ENCODE data around the gene ZNF428.
A peak's percentile ranks its signal among the peaks of the same experiment; 100 is the strongest.
"Not testable (repeated sequence)": the region's sequence is repeated elsewhere in the genome, so short reads cannot be mapped to it uniquely, and the experiment has no call there.

Gene ZNF428, protein sequence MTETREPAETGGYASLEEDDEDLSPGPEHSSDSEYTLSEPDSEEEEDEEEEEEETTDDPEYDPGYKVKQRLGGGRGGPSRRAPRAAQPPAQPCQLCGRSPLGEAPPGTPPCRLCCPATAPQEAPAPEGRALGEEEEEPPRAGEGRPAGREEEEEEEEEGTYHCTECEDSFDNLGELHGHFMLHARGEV

DNA sequence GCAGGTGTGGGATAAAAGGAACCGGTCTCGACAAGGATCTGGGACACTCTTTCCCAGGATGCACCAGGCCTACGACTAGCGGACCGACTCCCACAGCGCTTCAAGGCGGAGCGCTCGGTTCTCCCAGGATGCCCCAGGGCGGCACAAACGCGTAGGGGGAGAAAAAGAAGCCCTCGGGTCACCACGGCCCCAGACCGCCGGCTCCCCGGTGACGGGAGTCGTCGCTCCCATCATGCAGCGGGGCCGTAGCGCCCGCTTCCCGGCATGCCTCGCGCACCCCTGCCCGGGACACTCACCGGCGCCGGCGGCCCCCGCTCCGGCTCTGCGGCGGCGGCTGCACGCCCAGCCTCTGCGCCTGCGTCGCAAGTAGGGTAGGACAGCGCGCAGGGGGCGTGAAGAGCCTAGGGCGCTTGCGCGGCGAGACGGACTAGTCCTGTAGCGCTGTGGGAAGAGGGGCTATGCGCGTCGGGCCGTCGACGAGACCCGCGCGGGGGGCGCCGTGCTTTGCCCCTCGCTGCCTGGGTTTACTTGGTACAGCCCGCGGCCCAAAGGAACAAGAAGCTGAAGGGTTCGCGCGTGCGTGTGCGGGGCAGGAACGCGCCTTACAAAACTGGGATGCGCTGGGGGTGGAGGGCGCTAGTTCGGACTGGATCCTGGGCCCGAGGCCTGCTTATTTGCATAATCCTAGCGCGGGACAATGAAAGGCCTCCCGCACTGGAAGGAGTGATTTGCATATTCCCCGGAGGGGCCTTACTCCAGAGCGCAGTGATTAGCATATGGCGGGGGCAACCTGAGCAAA, at the start of gene ZNF428:
TSS of gene ZNF428 (minus strand) at position 368 of the 799 bp plus-strand sequence. CDS start 5,325 bp downstream, outside the sequence.
- peak; percentile 74 to 75 for DNase-seq (ENCODE audit: low read depth in 2 of 2)

DNA sequence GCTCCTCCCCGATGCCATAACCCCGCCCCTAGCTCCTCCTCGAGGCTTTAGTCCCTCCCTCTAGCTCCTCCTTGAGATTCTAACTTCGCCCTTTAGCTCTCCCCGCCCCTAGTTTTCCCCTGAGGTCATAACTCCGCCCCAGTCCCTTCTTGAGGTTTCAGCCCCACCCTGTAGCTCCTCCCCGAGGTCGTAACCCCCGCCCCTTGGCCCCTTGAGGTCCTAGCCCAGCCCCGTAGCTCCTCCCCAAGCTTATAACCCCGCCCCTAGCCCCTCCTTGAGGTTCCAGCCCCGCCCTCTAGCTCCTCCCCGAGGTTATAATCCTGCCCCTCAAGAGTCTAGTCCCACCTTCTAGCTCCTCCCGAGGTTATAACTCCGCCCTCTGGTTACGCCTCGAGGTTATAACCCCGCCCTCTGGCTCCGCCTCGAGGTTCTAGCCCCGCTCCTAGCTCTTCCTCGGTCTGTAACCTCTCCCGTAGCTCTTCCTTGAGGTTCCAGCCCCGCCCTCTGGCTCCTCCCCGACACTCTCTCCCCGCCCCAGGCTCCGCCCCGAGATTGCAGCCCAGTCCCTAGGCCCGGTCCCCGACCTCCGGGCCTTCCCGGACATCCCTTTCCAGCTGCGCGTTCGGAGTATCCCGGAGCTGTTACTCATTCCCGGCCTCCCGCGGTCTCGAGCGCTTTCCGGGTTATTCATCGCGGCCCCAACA, 49.1 kb upstream of the ZNF428 start:
- peak; percentile 95 for DNase-seq (ENCODE audit: low read depth in 2 of 2)

DNA sequence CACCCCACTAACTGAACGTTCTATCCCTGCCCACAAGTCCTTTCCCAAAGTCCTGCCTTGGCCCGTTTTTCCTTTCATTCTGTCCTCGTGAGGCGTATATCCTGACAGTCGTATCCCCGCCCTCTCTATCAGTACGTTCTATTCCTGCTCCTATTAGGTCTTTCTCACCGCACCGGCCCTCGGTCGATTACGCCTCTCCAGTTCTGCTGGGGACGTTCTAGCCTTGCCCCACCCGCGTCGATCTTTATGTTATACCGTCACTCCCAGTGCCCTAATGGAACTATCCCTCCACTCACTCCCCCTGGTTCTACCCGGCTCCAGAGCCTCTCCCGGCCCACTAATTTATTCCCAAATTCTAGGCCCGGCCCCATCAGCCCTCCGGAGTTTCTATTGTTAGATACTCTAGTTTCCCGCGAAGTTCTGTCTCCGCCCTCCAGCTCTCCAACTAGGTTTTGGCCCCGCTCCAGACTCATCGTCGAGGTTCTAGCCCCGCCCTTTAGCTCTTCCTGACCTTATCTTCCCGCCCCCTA, 48.5 kb upstream of the ZNF428 start:
- no peak for DNase-seq (ENCODE audit: low read depth in 2 of 2)

DNA sequence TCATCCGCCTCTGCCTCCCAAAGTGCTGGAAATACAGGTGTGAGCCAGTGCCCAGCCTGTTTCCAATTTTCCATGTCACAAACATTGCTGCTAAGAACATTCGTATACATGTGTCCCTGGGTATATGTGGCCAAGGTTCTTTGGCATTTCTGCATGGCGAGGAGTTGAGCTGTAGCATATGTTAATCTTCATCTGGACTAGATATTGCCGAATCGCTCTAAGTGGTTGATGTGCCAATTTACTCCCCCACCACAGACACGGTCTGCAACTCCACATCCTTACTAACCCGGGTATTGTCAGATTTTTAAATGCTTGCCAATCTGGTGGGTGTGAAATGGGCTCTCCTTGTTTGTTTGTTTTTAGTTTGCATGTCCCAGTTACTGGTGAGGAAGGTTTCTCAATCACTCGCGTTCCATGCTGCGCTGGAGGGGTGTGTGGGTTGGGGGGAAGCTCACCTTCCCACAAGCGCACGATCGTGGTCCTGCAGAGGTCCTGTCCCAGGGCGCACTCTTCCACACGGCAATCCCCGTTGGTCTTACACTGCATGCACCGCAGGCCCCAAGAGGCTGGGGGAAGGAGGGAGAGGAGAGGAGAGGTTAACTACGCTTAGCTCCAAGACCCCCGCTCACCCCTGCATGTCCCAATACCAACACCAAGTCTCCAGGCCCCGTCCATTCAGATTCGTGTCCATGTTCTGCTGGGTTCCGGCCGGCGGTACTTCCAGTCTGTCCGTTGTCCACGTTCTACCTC, 47.9 kb upstream of the ZNF428 start:
- no peak for DNase-seq (ENCODE audit: low read depth in 2 of 2)

DNA sequence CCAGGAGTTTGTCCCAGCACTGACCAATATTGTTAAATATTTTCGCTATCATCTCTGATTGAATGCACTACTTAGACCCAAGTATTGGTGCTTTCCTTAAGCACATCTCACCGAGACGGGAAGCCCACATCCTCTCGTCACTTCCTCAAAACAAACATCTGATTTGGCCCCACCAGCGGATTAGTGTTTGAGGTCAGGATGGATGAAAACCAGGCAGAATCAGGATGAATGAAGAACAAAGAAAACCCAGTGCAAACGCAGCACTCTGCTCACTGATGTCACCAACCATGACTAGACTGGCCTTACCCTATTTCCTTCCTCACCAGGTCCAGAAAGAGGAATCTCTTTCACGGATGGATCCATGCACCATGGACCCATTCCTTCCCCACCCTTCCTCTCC, 44.6 kb upstream of the ZNF428 start:
- no peak for DNase-seq (ENCODE audit: low read depth in 2 of 2)

DNA sequence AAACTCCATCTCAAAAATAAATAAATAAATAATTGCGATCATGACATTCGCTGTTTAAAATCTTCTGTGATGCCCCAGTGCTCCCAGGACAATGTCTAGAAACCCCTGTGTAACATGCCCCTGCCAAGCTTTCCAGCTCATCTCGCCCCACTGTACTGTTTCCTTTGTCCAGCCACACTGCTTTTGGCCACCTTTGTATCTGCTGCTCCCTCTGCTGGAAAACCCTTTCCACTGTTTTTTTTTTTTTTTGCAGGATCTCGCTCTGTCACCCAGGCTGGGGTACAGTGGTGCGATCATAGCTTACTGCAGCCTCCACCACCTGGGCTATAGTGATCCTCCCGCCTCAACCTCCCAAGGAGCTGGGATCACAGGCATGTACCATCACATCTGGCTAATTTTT, 43.1 kb upstream of the ZNF428 start:
- no peak for DNase-seq (ENCODE audit: low read depth in 2 of 2)

DNA sequence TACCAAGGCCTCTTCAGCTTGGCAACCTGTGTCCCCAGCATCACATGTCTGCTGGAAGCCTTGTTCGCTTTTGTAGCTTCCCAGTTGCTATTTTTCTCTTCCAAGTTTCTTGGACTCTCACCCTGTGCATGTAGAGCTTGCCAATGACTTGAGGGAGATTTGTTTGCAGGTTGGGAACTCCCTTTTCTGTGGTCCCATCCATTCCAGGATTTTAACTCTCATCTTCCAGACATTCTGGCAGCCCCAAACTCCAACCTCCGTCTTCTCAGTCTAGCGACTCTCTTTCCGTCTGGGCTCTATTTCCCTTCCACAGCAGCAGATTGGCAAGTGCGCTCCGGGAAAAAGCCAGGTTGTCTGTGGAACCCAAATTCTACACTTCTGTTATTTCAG, 41.5 kb upstream of the ZNF428 start:
- no peak for DNase-seq (ENCODE audit: low read depth in 2 of 2)

DNA sequence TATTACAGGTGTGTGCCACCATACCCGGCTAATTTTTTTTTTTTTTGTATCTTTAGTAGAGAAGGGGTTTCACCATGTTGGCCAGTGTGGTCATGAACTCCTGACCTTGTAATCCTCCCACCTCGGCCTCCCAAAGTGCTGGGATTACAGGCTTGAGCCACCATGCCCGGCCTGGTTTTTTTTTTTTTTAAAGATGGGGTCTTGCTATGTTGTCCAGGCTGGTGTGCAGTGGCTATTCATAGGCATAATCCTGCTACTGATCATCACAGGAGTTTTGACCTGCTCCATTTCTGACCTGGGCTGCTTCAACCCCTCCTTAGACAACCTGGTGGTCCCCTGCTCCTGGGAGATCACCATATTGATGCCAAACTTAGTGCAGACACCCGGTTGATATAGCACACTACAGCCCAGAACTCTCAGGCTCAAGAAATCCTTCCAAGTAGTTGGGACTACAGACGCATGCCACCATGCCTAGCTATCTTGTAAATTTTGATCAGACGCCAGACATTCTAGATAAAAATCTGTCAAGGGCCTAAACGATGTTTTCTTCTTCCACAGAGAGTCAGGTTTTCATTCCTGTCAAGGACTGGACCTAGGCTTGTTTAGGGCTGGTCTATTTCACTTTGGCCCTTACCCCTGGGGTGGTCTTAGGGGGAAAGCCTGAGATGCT, 41.0 kb upstream of the ZNF428 start:
- no peak for DNase-seq (ENCODE audit: low read depth in 2 of 2)

DNA sequence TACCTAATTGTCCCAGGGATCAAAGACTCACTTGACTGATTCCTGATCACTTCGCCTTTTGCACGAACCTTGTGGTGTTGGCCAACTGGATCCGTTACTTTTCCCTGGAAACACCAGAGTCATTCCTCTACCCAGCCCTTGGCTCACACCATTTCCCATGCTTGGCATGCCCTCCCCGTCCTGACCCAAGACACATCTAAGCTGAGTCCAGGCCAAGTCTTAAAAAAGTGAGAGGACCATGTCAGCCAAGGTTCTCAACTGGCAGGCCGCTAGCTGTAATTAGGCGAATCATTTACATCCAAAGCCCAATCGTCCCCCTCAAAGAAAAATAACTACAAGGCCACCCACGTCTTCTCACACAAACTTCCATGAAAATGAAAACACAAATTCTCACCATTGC, 39.1 kb upstream of the ZNF428 start:
- no peak for DNase-seq (ENCODE audit: low read depth in 2 of 2)

DNA sequence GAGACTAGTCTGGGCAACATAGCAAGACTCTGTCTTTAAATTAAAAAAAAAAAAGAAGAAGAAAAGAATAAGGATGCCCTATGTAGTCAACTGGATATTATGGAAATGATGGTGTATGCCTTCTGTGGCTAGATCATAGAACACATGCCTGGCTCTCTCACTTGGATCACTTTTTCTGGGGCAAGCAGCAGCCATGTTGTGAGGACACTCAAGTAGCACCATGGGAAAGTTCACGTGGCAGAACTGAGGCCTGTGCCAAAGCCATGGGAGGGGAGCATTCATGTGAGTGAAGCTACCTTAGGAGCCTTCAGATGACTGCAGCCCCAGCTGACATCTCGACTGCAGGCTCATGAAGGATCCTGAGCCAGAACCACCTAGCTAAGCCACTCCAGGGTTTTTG, 38.6 kb upstream of the ZNF428 start:
- no peak for DNase-seq (ENCODE audit: low read depth in 2 of 2)

DNA sequence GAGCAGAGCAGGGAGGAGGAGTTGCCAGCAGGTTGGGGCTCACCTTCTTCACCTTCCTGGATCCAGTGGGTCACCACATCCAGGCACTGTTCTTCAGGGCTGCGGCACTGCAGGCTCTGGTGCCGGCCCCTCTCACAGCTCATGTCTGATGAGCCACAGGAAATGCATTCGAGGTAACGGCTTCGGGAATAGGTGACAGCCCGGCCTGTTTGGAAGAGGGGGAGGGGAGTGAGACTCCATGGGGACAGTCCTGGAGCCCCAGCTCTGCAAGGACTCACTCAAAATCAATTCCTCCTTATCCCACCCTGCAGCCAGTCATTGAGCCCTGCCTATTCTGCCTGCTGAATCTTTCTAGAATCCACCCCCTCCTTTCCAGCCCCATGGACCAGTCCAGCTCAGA, 37.0 kb upstream of the ZNF428 start:
- no peak for DNase-seq (ENCODE audit: low read depth in 2 of 2)

DNA sequence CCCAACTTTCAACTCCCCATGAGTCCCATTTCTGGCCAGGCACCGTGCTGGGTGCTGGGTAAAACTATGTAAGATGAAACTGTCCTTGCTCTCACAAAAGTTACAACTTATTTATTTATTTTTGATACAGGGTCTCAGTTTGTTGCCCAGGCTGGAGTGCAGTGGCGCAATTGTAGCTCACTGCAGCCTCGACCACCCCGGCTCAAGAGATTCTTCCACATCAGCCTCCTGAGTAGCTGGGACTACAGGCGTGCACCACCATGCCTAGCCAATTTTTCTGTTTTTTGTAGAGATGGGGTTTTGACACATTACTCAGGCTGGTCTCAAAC, 33.1 kb upstream of the ZNF428 start:
- no peak for DNase-seq (ENCODE audit: low read depth in 2 of 2)

DNA sequence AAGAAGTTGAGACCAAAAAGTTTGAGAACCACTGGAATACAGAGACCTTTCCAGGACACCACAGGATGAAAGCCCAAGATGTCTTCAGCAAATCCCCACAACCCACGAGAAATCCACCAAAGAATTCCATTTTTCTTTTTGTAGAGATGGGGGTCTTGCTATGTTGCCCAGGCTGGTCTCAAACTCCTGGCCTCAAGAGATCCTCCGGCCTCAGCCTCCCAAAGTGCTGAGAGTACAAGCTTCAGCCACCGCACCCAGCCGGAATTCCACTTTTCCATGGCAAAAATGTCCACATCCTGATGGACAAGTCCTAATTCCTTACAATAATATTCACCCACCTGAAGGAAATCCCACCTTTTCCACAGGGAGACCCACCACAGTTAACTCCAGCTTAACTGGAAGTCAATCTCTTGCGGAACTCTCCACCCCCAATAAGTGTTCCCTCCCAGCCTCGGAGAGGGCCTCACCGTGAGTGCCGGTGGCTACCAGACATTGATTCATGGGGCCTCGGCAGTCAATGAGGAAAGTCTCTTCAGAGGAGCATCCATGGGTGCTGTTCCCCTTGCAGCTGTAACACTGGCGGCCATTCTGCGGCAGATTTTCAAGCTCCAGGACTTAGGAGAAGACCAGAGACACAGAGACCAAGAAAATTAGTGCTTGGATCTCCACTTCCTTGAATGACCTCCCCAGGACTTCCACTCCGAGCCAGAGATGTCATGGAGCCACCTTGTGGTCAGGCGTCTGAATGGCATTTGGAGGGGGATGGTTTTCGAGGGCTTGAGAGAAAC, 32.5 kb upstream of the ZNF428 start:
- DNase-seq (ENCODE audit: low read depth in 2 of 2) = peak in 1 of 2 donors; percentile 28

DNA sequence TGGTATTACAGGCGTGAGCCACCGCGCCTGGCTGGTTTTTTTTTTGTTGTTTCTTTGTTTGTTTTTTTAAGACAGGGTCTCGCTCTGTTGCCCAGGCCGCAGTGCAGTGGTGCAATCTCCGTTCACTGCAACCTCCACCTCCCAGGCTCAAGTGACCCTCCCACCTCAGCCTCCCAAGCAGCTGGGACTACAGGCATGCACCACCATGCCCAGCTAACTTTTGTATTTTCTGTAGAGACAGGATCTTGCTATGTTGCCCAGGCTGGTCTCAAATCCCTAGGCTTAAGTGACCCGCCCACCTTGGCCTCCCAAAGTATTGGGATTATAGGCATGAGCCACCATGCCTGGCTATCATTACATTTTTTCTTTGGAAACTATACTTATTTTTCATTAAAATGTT, 30.8 kb upstream of the ZNF428 start:
- DNase-seq (ENCODE audit: low read depth in 2 of 2) = not testable (repeated sequence)

DNA sequence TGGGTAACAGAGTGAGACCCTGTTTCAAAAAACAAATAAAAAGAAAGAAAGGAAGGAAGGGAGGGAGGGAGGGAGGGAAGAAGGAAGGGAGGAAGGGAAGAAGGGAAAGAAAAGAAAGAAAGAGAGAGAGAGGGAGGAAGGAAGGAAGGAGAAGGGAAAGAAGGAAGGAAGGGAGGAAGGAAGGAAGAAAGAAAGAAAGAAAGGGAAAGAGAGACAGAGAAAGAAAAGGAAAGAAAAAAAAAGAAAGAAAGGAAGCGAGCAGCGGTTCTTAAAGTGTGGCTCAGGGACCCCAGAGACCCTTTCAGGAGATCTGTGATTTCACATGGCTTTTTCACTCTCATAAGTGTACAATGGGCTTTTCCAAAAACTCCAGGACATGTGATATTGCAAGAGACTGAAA, 30.1 kb upstream of the ZNF428 start:
- DNase-seq (ENCODE audit: low read depth in 2 of 2) = no peak

DNA sequence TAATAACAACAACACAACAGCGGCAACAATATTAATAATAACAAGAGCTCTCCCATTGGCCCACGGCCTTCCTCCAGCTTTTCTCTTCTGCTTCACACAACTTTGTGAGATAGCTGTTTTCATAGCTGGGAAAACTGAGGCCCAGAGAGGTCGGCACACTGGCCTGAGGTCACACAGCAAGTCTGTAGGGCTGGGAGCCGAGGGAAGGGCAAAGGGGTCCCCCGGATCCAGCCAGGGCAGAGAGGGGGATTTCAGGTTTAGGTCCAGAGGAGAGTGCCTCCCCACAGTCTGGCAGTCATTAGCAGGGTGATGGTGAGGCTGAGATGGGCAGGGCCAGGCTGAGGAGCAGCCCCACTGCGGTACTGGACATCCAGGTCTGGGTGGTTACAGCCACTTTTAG, 29.2 kb upstream of the ZNF428 start:
- no peak for DNase-seq (ENCODE audit: low read depth in 2 of 2)

DNA sequence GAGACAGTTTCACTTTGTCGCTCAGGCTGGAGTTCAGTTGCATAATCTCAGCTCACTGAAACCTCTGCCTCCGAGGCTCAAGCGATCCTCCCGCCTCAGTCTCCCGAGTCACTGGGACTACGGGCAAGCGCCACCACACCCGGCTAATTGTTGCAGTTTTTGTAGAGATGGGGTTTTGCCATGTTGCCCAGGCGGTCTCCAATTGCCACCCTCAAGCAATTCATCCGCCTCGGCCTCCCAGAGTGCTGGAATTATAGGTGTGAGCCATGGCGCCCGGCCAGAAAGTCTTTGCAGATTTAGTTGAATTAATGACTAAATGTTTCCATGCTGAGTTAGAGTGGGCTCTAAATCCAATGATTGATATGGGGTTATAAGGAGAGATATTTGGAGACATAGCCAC, 24.8 kb upstream of the ZNF428 start:
- DNase-seq (ENCODE audit: low read depth in 2 of 2) = no peak

DNA sequence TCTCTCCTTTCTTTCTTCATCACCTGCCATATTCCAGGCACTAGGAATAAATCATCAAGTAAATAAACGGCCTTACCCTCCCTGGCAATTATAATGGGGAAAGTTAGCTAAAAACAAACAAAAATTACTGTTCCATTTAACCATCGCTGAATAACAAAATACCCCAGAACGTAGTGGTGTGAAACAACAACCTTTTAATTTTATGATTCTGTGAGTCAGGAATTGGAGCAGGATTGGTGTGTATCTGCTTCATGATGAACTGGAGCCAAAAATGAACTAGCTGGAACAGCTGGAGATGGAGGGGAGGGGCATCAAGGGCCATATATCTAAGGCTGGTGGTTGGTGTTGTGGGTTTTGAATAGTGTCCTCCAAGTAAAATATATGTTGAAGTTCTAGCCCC, 23.9 kb upstream of the ZNF428 start:
- no peak for DNase-seq (ENCODE audit: low read depth in 2 of 2)

DNA sequence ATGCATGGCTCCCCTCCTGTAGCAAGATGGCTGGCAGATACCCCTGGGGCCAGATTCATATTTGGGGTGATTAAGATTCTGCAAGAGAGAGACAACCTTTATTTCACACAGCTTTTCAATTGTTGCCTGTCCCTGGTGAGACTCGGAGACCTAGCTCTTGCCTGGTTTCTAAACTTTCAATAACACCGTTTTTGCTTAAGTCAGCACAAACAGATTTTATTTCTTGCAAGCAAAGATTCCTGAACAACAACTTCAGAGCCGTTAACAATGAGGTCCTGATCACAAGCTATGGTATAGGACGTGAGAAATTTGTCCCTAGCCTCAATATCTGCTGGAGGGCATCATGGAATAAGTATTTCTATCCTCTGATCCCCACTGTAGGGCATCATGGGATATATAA, 23.1 kb upstream of the ZNF428 start:
- DNase-seq (ENCODE audit: low read depth in 2 of 2) = no peak

DNA sequence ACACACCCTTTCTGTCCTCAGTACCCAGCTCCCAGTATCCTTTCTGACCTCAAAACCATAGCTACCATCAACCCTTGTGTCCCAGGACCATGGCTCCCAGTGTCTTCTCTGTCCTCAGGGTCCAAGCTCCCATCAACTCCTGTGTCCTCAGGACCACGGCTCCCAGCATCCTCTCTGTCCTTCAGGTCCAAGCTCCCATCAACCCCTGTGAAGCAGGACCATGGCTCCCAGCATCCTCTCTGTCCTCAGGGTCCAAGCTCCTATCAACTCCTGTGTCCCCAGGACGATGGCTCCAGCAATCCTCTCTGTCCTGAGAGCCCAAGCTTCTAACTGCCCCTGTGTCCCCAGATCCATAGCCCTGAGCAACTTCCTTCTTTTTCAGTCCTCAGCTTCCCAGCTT, 21.9 kb upstream of the ZNF428 start:
- DNase-seq (ENCODE audit: low read depth in 2 of 2) = no peak

DNA sequence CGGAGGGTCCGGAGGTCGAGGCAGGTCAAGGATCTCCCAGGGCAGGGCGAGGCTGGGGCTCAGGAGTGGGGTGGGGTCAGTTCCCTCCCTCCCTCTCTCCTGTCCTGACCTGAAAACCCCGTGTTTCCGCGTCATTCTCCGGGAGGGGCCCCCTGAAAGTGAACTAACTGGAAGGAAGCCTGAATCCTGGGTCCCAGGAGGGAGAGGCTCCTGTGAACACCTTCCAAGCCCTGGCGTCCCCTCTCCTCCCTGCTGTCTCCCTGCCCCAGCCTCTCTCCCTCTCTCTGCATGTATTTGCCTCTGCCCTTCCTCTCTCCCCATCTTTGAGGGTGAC, 21.0 kb upstream of the ZNF428 start:
- DNase-seq (ENCODE audit: low read depth in 2 of 2) = no peak

Data from activated CD4-positive, alpha-beta T cell treated with anti-CD3 and anti-CD28 coated beads for 24 hours (primary cell).